T47D (cell line): ENCODE measurements around the gene OR2AP1.

Experiments used
- DNase-seq, 2 experiments: peaks; one replicate each; pipeline versions ENCODE4 v3.0.0 to v3.0.0-alpha.2; 2011 to 2012; ENCODE audit warnings: low read depth in 1 of 2, low spot score in 1 of 2
- JUND ChIP-seq: IDR thresholded peaks from 2 replicates; pipeline ENCODE4 v1.6.1; 2012; ENCODE audit warnings: low read depth
- in situ Hi-C: cut with HindIII; loops from 2 replicates; pipeline ENCODE4 v1.10.0; 2016; ENCODE audit warnings: low sequenced_read_pairs, low pct_unique_long_range_greater_than_20kb

The OR2AP1 gene

GRCh38 chr12:55619354-55620138 is 47.3 kb downstream of the OR2AP1 start:
- TF ChIP-seq JUND, result peak; percentile 70
- in situ Hi-C loops, result no loop called here
- DNase-seq, result peak; percentile 70 to 97

- no peak for DNase-seq
- in situ Hi-C loops, result no loop called here
- no peak for TF ChIP-seq JUND
Observed at GRCh38 chr12:55624056-55624455, 51.8 kb downstream of the OR2AP1 start.
